HG03159 (cell line): Measurements from ENCODE around the gene VPS26B.
"Not testable (repeated sequence)": the region's sequence is repeated elsewhere in the genome, so short reads cannot be mapped to it uniquely, and the experiment has no call there.

ENCODE experiments used
- ATAC-seq: cut with Tn5 transposase; IDR thresholded peaks from one replicate; pipeline ENCODE4 v1.9.1; 2021; ENCODE audit warnings: mild to moderate bottlenecking, moderate library complexity; ENCODE audit not compliant: unreplicated experiment

The VPS26B gene

DNA sequence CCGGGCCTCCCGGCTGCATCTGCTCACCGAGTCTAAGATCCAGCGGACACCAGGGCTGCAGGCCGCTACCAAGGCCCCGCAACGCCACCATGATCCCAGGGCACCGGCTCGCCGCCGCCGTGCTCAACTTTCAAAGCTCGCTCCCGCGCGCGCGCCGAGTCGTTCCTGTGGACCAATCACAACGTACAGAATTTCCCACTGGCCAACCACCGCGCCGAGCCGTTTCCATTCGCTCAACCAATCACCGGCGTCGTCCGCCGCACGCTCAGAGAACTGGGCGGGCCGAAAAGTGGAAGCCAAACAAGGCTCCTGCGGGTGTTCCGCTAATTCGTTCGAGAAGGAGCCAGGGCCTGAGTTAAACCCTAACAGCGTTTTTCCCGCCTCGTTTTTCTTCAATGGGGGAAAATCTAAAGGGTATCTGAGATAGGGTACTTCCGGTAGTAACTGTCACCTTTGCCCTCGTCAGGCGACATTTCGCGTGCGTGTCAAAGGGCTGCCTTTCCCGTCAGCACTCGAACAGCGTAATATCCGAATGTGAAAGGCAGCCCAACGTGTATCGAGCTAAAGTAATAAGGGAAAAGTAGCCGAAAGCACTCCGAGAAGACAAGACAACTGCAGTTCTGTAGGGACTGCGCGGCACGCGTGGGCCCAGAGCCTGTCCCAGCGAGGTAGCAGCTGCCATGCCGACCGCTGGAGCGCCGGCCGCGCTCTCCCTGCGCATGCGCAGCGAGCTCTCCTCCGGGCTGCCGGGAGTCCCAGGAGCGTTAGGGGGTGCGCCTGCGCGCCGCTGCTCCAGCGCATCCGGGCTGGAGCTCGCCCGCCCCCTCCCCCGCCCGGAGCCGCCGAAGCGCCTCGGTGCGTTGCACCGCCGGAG is at the start of gene VPS26B, which contains the start of gene NCAPD3:
VPS26B (plus strand) TSS at position 836 of the 874 bp plus-strand sequence. CDS start 452 bp downstream, outside the sequence.
NCAPD3 (minus strand) TSS at position 132 of the 874 bp plus-strand sequence; CDS start at position 91, 41 bp downstream.
- ATAC-seq = peak; percentile 79

DNA sequence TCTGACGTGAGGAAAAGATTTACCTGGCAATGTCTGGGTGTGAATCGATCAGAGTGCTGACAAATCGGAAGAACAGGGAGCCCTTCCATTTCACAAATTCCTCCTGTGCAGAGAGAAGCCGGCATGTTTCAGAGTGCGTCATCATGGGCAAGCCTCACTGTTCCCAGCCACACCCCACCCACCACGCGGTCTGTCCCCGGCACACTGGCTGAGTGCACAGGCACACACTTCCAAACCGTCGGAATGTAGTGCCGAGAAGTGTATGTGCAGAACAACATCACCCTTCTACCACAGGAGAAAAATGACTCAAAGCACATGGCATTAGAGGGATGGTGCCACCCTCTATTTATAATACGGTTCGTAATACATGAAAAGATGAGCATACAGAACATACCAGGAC is 48.2 kb upstream of the VPS26B start:
- ATAC-seq = no peak

DNA sequence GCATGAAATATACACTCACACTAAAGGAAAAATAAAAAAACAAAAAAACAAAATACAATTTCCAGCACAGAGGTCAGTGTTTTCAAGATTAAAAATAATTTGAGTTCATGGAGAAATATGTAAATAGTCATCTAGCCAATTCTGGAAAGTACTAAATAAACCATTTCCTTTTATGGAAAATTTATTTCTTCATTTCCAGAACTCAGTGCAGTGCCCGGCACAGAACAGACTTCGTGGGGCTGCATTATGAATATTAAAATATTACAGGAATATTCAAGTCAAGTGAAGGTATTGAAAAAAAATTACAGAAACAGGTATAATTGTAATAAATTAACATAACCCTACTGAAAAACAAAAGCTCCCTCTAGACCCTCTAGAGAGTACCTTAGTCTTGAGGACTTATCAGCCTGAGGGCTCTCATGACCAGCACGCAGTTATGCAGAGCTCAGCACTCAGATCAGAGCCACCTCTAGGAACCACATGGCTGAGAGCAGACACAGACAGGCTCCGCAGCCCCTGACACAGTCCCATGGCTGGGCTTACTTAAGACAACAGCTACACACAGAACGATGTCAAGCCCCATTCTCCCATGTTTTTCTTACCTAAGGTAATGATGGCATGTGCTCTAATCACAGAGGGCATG is 46.3 kb upstream of the VPS26B start:
- no peak for ATAC-seq

DNA sequence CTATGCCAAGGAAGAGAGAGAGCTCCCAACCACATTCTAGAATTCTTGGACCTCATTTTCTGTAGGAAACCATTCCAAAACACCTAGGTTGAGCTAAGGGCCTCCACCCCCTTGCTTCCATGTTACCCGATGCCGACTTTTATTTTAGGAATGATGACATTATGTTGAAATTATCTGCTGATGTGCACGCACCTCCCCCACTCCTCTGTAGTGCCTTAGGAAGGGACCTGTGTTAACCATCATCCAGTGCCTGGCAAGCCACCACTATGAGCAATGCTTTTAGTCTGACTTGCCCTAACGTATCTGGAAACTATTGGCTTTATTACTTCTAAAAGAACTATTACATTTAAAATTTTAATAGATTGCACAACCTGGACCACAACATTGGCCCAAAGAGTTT is 42.8 kb upstream of the VPS26B start:
- no peak for ATAC-seq

DNA sequence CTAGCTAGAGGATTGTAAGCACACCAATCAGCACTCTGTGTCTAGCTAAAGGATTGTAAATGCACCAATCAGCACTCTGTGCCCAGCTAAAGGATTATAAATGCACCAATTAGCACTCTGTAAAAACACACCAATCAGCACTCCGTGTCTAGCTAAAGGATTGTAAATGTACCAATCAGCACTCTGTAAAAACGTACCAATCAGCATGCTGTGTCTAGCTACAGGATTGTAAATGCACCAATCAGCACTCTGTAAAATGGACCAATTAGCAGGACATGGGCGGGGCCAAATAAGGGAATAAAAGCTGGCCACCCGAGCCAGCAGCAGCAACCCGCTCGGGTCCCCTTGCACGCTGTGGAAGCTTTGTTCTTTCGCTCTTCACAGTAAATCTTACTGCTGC is 36.4 kb upstream of the VPS26B start:
- ATAC-seq = not testable (repeated sequence)

DNA sequence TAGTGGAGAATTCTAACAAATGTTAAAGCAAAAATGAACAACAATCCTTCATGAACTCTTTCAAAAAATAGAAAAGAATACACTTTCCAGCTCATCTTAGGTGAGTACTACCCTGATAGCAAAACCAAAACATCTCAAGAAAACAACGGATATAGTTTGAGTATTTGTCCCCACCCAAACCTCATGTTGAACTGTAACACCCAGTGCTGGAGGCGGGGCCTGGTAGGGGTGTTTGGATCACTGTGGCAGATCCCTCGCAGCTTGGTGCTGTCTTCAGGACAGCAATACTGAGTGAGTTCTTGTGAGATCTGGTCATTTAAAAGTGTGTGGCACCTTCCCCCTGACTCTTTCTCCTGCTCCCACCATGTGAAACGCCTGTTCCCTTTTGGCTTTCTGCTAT is 27.7 kb upstream of the VPS26B start:
- ATAC-seq = no peak

DNA sequence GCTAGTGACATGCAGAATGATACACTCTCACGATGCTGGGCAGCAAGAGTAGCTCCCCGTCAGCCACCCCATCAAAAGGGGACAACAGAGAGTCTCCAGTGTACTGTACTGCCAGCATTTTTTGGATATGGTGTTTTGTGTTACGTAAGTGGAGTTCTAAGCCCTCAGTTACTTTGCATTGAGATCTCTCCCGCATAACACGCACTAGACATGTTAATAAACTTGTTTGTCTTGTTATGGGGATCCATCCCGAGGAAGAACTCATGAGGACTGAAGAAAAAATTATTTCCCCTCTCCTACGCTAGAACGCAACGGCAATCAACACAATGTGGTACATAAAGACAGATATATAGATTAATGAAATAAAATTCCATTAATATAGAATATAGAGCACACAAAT is 24.9 kb upstream of the VPS26B start:
- no peak for ATAC-seq

DNA sequence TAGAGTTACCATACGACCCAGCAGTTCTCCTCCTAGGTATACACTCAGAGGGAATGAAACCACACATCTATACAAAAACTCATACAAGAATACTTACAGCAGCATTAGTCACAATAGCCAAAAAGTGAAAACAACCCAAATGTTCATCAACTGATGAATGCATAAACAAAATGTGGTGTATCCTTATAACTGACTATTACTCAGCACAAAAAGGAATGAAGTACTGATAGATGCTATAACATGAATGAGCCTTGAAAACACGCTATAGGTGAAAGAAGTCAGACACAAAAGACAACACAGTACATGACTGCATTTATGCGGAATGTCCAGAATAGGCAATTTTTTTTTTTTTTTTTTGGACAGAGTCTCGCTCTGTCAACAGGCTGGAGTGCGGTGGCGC is 23.8 kb upstream of the VPS26B start:
- no peak for ATAC-seq

DNA sequence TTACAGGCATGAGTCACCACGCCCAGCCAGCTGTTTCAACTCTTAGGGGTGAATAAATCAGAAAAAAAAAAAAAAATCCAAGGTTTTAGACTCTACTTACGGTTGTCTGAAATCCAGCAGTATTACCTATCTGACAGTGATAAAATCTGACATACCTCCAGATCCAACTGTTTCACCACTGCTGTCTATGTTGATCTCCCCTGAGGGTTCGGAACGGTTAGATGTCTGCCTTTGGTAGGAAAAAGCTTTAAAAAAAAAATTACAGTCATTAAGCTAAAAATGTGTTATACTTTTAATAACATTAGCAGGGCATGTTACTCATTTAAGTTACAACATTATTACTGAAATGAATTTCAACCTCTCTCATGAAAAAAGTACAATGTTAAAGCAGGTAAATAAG is 21.8 kb upstream of the VPS26B start:
- no peak for ATAC-seq

DNA sequence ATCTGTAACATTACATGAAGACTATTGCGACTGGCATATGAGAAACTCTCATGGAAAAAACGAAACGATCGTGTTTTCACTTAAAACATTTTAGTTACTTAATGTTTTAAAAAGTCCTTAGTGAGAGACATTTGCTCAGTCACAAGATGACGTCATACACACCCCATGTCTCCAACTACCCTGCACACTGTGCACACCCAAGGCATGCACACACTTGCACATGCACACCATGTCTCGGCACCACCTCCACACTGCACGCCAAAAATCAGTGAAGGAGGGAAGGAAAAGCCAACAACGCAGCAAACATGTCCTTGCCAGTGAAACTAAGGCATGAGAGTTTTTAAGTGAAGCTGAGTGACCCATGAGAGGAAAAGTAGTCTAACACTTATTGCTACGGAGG is 18.7 kb upstream of the VPS26B start:
- ATAC-seq = no peak

DNA sequence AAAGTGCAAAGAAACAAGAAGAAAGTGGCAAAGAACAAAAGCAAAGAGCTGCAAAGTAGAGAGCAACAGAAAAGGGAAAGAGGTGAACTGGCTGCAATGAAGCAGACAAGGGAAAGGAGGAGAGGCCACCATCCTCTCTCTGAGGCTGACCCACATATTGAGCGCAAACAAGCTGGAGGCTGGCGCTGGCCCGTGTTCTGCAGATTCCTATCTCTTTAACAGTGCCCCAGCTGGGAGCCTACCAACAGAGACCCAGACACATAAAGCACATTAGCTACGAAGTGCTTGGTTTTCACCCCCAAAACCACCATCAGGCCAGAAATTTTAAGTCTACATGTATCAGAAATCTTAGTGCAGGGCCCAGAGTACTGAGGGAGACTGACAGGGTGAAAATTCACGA is 18.3 kb upstream of the VPS26B start:
- no peak for ATAC-seq

DNA sequence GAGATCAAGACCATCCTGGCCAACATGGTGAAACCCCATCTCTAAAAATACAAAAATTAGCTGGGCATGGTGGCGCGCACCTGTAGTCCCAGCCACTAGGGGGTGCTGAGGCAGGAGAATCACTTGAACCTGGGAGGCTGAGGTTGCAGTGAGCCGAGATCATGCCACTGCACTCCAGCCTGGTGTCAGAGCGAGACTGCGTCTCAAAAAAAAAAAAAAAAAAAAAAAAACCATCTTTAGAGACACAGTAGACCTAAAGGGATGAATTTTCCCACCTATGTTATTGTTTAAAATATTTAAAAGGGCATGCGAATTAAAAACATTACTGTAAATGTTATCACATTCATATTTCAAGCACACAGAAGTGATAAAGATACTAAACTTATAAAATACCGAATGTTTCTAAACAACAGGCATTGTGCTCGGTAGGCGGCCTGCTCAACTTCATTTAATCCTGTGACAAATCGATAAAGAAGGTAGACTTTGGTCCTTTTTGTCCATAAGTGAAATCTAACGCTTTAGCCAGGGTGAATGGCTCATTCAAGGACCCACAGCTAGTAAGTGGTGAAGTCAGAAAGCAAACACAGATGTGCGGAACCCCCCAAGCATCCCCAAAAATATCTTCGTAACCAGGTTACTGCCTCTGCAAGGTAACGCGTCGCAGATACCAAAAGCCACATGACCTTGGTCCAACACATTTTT is 16.8 kb upstream of the VPS26B start:
- no peak for ATAC-seq

DNA sequence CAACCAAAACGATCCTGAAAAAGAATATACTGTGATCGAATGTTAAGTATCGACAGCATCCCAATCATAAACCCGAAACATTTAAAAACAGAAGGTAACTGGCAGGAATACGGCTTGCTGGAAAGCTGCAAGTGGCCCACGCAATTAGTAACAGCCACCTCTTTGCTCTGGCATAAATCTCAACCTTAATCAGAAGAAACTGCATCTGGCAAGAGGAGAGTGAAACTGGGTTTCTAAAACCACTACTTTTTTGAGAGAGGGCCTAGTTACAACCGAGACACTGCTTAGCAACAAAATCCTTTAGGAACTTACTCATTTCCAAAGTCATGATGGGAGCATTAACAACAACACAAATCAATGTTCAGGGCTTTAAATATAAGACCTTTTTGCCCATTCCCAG is 8.6 kb upstream of the VPS26B start:
- ATAC-seq = no peak

DNA sequence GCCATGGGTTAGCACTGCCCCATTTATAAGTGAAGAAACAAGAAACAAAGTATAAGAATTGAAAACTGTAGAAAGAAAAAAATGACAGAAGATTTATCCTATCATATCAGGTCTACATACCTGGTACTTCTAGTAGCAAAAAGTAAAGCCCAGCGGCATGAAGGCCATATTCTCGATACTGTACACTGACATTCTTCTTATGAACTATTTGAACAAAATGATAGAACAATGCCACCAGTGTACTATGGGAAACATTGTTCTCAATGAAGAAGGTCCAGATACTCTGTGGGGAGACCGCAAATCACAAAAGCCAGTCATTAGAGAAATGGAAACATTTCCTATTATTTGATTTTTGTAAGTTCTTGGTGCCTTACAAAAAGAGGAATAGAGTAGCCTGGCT is 7.7 kb upstream of the VPS26B start:
- no peak for ATAC-seq

DNA sequence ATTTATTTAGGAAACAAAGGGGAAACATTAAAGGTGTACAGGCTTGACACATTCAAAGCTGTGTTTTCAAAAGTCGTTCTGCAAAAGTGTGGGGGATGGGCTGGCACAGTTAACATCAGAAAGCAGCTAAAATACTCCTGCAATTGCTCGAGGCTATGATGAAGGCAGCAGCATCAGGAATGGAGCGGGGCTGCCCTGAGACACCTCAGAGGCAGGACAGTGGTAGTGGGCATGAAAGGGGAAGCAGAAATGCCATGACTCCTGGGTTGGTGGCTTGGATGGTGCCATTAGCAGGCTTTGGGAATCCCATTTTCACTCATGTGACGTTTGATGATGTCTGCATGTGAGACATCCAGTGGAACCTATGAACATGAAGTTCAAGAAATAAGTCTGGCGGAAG is 1.4 kb upstream of the VPS26B start:
- ATAC-seq = no peak

DNA sequence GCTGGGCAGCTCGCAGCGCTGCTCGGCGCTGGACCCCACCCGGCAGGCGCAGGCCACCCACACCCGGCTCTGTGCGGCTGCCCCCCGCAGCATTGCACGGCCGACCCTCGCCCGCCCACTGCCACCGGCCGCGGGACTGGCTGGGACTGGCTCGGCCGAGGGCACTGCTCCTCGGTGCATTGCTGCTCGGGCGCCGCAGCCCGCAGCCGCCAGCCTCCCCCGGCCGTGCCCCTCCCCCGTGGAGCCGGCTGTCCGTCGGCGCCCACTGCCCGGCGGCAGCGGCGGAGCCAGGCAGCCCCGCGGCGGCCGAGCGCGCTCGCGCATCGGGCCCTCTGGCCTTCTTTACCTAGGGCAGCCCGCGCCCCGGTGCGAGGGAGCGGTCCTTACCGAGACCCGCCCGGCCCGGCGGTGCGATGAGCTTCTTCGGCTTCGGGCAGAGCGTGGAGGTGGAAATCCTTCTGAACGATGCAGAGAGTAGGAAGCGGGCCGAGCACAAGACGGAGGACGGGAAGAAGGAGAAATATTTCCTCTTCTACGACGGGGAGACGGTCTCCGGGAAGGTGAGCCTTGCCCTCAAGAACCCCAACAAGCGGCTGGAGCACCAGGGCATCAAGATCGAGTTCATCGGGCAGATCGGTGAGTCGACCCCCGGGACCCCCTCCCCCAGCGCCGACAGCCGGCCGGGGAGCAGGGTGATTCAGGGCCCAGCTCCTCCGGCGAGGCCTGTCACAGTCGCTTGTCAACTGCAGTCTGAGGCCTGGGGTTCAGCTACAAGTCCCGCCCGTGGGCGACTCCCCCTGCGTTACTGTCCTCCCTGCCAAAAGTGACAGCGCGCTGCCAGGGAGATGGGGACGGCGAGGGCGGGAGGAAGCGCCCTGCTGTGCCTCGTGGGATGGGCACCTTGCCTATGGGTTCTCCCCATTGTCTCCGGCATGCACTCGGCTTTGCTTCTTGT is 516 bp downstream of the VPS26B start:
- peak; percentile 16 for ATAC-seq

DNA sequence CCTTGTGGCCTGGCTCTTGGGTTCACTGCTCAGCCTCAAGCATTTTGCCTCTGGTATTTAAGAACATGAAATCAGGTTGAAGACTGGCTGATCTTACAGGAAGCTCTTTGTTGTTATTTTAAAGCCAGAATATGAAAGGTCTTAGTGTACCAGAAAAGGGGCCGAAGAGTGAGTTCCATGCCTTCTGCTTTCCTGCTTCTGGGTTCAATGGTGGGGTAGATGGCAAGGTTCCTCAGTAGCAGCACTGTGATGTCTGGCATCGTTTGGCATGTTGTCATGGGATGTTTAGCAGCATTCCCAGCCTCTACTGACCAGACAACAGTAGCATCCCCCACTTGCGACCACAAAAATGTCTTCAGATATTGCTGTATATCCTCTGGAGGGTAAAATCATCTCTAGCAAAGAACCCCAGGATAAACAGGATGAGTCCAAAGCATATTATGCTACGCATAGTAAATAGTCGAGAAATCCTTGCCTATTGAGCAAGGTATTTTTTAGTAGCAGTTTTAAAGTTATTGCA is 2.4 kb downstream of the VPS26B start:
- no peak for ATAC-seq

DNA sequence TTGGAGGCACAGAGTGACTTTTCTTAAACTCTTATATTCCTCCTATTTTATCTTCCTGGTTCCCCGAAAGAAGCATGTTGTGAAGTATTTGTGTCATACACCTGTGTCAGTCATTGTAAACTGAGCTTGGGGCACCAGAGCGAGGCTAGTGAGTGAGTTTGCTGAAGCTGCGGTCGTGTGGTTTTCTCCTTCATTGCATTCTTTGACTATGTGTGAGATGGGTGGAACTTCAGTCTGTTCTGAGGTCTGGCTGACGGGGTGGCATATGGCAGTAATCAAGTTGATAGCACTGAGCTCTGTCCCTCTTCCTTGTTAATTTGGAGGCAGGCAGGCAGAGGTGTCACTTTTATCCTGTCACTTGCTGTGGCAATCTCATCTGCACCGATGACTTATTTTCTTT is 4.2 kb downstream of the VPS26B start:
- ATAC-seq = peak; percentile 49

DNA sequence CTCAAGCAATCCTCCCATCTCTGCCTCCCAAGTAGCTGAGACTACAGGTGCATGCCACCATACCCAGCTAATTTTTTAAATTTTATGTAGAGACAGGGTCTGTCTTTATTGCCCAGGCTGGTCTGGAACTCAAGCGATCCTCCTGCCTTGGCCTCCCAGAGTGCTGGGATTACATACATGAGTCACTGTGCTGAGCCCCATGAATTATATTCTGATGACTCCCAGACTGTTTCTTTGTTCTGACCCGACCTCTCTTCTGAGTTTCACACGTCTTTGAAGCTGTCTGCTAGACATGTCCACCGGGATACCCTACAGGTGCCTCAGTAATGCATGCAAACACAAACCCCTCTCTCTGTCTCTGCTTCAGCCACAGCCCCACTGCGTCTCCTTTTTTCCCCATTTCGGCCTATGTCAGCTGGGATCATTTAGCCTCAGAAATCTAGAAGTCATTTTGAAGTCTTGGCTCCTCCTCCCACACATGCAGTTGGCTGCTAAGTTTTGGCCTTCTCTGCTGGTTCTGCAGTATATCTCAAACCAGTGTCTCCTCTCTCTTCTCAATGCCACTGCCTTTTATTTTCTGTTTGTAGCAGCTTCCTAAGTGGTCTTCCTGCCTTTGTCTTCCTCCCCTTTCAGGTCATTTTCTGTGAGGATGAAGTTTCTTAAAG is 4.8 kb downstream of the VPS26B start:
- ATAC-seq = no peak

DNA sequence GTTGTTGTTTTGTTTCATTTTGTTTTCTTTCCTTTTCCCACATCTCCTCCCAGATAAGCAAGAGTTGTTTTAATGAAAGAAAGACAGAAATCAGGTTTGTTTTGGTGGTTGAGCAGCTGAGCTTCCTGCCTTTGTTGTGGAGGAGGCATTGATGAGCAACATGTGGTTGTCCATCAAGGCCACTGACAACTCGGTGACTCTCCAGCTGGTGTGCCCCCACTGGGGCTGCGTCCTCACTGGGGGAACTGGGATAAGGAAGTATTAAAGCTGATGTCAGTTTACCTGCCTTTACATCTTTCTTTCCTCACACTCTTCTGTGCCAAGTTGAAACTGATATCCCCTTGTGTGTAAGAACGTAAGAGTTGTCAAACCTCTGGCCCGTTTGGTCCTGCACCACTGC is 5.9 kb downstream of the VPS26B start:
- no peak for ATAC-seq
